ENCODE results near the gene MBNL1.

Gene MBNL1

DNA sequence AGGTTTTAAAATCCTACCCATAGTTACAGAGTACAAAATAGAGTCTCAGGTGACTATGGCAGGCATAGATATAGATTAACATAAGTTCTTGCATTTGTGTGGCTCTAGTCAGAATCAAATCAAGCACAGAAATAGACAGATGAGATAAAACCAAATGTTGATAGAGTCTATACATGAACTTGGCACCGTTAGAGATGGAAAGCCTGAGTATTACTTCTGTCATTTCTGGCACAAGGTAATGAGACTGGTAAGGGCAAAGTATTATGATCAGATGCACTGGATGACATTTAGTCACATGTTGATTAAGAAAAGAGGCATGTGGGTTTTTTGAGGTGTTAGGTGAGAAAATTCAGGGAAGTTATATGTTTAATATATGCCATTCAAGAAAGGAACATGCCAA is 219.7 kb downstream of the MBNL1 start (continued):
- TF ChIP-seq ZNF565 (CRISPR knock-in tag; conservative IDR thresholded peaks at IDR 0.05; ENCODE audit: low read depth) (no peak), RARB (CRISPR knock-in tag; IDR thresholded peaks at IDR 0.05) (no peak), ARNTL (CRISPR knock-in tag; IDR thresholded peaks at IDR 0.05; ENCODE audit: borderline replicate concordance, low read depth) (no peak), TCF4 (CRISPR knock-in tag; IDR thresholded peaks at IDR 0.05; ENCODE audit: borderline replicate concordance) (no peak)

DNA sequence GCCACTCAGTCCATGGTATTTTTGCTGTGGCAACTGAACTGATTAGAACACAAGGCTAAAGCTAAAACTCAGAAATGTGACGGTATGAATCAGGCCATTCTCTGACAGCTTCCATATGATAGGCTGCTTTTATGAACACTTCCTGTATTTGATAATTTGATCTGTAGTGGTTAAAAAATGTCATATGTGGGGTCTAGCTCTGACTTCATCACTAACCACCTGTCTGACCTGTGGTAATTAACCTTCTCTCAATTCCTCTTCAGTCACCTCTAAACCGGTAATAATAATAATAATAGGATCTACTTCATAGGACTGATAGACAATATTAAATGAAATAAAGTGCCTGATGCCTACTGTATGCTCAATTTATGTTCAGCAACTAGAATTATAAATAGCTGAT is 223.2 kb downstream of the MBNL1 start:
- TF ChIP-seq ZFP30 (CRISPR knock-in tag; IDR thresholded peaks at IDR 0.05) (no peak), CSDC2 (CRISPR knock-in tag; IDR thresholded peaks at IDR 0.05) (no peak), ZNF8 (CRISPR knock-in tag; IDR thresholded peaks at IDR 0.05) (no peak), PPARA (CRISPR knock-in tag; IDR thresholded peaks at IDR 0.05; ENCODE audit: borderline replicate concordance) (no peak), TOX (CRISPR knock-in tag; IDR thresholded peaks at IDR 0.05; ENCODE audit: borderline replicate concordance) (no peak), OSR1 (CRISPR knock-in tag; IDR thresholded peaks at IDR 0.05) (no peak), ARNTL (CRISPR knock-in tag; IDR thresholded peaks at IDR 0.05; ENCODE audit: borderline replicate concordance, low read depth) (no peak), GLIS3 (CRISPR knock-in tag; IDR thresholded peaks at IDR 0.05) (no peak)
- ATAC-seq, result no peak

DNA sequence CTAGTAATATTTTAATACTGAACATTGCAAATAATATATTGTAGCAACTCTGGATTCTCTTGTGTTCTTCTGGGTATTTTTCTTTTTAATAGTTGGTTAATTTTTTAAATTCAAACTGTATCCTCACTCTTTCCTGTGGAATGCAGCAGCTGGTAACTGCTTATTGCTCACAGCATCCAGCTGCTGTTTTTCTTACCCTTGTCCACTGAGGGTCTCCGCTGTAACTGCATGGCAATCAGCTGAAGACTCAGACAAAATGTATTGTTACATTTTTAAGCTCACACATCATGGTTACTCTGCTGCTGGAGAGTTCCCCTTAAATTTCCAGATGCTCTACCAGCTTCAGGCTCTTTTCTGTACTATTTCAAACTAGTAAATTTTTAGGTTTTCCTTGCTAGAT is 227.6 kb downstream of the MBNL1 start:
- ATAC-seq, result no peak
- no peak for TF ChIP-seq ZNF70 (CRISPR knock-in tag; IDR thresholded peaks at IDR 0.05)
- no peak for TF ChIP-seq OSR1 (CRISPR knock-in tag; IDR thresholded peaks at IDR 0.05)
- no peak for TF ChIP-seq ESRRG (CRISPR knock-in tag; IDR thresholded peaks at IDR 0.05)
- TF ChIP-seq GLIS3 (CRISPR knock-in tag; IDR thresholded peaks at IDR 0.05), result no peak
- TF ChIP-seq ZFP30 (CRISPR knock-in tag; IDR thresholded peaks at IDR 0.05), result no peak
- no peak for TF ChIP-seq PPARA (CRISPR knock-in tag; IDR thresholded peaks at IDR 0.05; ENCODE audit: borderline replicate concordance)
- no peak for TF ChIP-seq CSDC2 (CRISPR knock-in tag; IDR thresholded peaks at IDR 0.05)
- TF ChIP-seq ARNTL (CRISPR knock-in tag; IDR thresholded peaks at IDR 0.05; ENCODE audit: borderline replicate concordance, low read depth), result no peak
- no peak for TF ChIP-seq PATZ1 (CRISPR knock-in tag; IDR thresholded peaks at IDR 0.05; ENCODE audit: borderline replicate concordance)
- no peak for TF ChIP-seq CSRNP3 (CRISPR knock-in tag; IDR thresholded peaks at IDR 0.05)

DNA sequence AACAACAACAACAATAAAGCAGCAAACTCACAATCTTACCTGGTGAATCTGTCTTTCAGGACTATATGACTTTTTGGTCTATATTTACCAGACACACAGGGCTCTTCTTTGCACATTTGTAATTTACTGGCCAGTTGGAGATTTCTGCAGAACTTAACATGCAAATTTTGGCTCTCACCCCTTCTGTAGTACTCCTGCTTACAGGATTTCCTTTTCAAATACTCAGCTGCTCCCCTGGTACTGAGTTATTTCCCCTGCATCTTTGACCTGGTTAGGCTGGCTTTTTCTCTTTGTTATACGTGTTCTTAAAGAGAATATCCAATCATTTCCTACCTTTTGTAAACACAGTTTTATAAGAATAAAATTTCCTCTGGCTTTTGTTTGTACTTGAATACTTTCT is 228.0 kb downstream of the MBNL1 start:
- TF ChIP-seq ESRRG (CRISPR knock-in tag; IDR thresholded peaks at IDR 0.05), result no peak
- no peak for TF ChIP-seq RARB (CRISPR knock-in tag; IDR thresholded peaks at IDR 0.05)
- no peak for ATAC-seq

DNA sequence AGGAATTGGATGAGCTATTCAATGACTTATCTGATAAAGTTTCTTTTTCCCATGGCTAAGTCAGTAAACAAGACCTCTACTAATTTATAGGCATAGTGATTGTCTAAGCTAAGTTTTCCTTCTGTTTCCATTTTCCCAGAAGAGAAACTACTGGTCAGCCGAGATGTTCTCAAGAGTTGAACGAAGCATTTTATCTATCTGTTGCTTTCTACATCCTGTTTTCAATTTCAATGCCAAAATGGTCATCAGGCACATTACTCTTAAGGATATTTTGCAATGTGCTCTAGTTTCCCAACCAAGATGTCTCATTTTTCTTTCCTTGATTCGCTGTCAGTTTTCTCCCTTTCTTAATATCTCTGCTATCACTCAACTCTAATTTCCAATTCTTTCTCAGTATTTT is 228.7 kb downstream of the MBNL1 start:
- no peak for TF ChIP-seq ESRRG (CRISPR knock-in tag; IDR thresholded peaks at IDR 0.05)
- no peak for TF ChIP-seq ZC3H10 (CRISPR knock-in tag; IDR thresholded peaks at IDR 0.05)
- TF ChIP-seq CREB5 (CRISPR knock-in tag; IDR thresholded peaks at IDR 0.05; ENCODE audit: low read depth), result no peak
- no peak for TF ChIP-seq ZFP30 (CRISPR knock-in tag; IDR thresholded peaks at IDR 0.05)
- no peak for TF ChIP-seq TOX (CRISPR knock-in tag; IDR thresholded peaks at IDR 0.05; ENCODE audit: borderline replicate concordance)
- no peak for TF ChIP-seq ZNF565 (CRISPR knock-in tag; conservative IDR thresholded peaks at IDR 0.05; ENCODE audit: low read depth)
- no peak for TF ChIP-seq GLIS3 (CRISPR knock-in tag; IDR thresholded peaks at IDR 0.05)
- TF ChIP-seq, protein P1, sequence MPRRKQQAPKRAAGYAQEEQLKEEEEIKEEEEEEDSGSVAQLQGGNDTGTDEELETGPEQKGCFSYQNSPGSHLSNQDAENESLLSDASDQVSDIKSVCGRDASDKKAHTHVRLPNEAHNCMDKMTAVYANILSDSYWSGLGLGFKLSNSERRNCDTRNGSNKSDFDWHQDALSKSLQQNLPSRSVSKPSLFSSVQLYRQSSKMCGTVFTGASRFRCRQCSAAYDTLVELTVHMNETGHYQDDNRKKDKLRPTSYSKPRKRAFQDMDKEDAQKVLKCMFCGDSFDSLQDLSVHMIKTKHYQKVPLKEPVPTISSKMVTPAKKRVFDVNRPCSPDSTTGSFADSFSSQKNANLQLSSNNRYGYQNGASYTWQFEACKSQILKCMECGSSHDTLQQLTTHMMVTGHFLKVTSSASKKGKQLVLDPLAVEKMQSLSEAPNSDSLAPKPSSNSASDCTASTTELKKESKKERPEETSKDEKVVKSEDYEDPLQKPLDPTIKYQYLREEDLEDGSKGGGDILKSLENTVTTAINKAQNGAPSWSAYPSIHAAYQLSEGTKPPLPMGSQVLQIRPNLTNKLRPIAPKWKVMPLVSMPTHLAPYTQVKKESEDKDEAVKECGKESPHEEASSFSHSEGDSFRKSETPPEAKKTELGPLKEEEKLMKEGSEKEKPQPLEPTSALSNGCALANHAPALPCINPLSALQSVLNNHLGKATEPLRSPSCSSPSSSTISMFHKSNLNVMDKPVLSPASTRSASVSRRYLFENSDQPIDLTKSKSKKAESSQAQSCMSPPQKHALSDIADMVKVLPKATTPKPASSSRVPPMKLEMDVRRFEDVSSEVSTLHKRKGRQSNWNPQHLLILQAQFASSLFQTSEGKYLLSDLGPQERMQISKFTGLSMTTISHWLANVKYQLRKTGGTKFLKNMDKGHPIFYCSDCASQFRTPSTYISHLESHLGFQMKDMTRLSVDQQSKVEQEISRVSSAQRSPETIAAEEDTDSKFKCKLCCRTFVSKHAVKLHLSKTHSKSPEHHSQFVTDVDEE (CRISPR knock-in tag; IDR thresholded peaks at IDR 0.05), result no peak
- TF ChIP-seq BACH2 (CRISPR knock-in tag; IDR thresholded peaks at IDR 0.05; ENCODE audit: borderline replicate concordance), result no peak
- no peak for TF ChIP-seq ARNTL (CRISPR knock-in tag; IDR thresholded peaks at IDR 0.05; ENCODE audit: borderline replicate concordance, low read depth)
- TF ChIP-seq RARB (CRISPR knock-in tag; IDR thresholded peaks at IDR 0.05), result no peak
- no peak for TF ChIP-seq OSR1 (CRISPR knock-in tag; IDR thresholded peaks at IDR 0.05)
- TF ChIP-seq ISL1 (CRISPR knock-in tag; IDR thresholded peaks at IDR 0.05), result no peak
- TF ChIP-seq, protein P2, sequence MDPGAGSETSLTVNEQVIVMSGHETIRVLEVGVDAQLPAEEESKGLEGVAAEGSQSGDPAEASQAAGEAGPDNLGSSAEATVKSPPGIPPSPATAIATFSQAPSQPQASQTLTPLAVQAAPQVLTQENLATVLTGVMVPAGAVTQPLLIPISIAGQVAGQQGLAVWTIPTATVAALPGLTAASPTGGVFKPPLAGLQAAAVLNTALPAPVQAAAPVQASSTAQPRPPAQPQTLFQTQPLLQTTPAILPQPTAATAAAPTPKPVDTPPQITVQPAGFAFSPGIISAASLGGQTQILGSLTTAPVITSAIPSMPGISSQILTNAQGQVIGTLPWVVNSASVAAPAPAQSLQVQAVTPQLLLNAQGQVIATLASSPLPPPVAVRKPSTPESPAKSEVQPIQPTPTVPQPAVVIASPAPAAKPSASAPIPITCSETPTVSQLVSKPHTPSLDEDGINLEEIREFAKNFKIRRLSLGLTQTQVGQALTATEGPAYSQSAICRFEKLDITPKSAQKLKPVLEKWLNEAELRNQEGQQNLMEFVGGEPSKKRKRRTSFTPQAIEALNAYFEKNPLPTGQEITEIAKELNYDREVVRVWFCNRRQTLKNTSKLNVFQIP (CRISPR knock-in tag; IDR thresholded peaks at IDR 0.05; ENCODE audit: borderline replicate concordance, low read depth), result no peak
- TF ChIP-seq SNAI2 (CRISPR knock-in tag; IDR thresholded peaks at IDR 0.05), result no peak
- TF ChIP-seq ZFP3 (CRISPR knock-in tag; IDR thresholded peaks at IDR 0.05), result no peak
- no peak for TF ChIP-seq ZNF70 (CRISPR knock-in tag; IDR thresholded peaks at IDR 0.05)
- no peak for TF ChIP-seq PPARA (CRISPR knock-in tag; IDR thresholded peaks at IDR 0.05; ENCODE audit: borderline replicate concordance)
- ATAC-seq, result no peak
